GM19372 (cell line): ENCODE measurements around the gene LYPD6.
"Not testable (repeated sequence)": the region's sequence is repeated elsewhere in the genome, so short reads cannot be mapped to it uniquely, and the experiment has no call there.

Experiments
- ATAC-seq: cut with Tn5 transposase; IDR thresholded peaks from one replicate; pipeline ENCODE4 v1.9.1; 2021; ENCODE audit warnings: mild to moderate bottlenecking, low read depth, moderate library complexity; ENCODE audit not compliant: unreplicated experiment

The LYPD6 gene, protein sequence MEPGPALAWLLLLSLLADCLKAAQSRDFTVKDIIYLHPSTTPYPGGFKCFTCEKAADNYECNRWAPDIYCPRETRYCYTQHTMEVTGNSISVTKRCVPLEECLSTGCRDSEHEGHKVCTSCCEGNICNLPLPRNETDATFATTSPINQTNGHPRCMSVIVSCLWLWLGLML

DNA sequence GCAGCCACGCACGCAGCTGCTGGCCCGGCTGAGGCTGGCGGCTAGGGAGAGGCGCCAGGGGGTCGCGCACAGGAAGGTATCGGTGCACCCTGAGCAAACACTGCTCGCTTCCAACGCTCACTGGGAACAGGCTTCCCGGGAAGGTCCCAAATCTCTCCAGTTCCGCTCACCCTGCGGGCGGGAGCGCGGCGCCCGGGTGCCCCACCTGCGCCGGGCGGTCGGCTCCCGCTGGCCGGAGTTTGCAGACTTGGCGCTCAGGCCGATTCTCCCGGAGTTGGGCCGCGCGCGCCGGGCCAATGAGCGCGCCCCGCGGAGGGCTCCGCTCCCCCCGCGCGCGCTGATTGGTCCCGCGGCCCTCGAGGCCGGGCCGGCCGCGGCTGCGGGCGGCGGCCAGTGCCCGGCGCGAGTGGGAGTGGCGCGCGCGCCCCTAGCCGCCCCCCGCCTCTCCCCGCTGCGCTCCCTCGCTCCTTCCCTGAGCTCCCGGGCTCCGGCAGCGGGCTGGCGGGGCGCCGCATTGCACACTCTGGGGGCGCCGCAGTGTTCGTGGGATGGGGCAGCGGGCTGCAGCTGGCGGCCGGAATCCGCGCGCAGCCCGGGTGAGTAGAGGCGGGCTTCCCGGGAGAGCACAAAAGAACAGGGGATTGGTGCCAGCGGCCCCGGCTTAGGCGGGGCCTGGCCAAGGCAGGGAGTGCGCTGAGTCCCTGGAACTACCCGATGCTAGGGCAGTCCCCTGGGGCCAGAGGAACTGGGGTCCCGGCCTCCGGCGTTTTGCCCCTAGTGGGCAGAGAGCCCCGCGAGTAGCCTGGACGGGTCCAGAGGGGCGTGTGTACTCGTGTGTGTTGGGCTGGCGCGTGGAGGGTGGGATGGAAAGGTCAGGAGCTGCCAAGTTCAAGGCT lies at the start of gene LYPD6:
Gene LYPD6, plus strand, starts transcription at position 461 of the 896 bp plus-strand sequence. CDS start 107,122 bp downstream, outside the sequence.
- ATAC-seq: peak; percentile 84

GRCh38 chr2:149281441-149281840 lies 48.9 kb upstream of the LYPD6 start:
- no peak for ATAC-seq

- ATAC-seq: no peak
Measured at GRCh38 chr2:149290662-149291061, 39.7 kb upstream of the LYPD6 start.

DNA sequence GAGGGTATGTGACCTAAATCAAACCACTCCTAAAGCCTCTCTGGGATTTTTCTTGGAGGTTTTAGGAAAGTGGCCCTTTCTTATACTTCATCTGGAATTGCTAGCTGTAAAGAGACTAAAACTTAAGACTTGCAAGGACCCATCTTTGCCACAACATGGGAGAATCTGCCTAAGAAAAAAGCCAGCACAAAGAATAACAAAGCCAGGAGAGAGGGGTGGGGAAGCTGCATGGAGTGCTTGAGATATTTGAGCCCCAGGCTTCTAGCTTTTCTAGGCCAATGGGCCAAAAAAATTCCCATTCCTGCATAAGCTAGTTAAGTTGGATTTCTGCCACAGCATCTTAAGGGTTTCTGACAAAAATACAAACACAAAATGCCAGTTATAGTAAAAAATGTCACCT lies 38.5 kb upstream of the LYPD6 start:
- no peak for ATAC-seq

DNA sequence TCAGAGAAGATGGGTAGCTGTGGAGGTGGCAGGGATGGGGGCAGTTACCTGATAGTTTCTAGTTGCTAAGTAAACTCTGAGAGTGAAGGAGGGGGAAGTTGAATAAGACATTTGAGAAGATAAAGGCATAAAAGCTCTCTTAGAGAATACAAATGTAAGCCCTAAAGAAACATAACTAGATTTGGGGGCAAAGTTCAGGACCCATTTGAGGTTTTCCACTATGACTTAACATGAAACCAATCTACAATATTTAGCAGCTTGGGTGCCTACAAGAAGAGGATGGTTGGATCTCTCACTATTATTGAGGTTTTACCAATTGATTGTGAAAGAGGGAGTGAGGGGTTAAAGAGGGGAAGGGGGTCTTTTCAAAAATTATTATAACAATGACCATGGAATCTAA lies 34.4 kb upstream of the LYPD6 start:
- no peak for ATAC-seq

- no peak for ATAC-seq
Measured at GRCh38 chr2:149307014-149307413, 23.4 kb upstream of the LYPD6 start.

GRCh38 chr2:149310349-149310748 lies 20.0 kb upstream of the LYPD6 start:
- no peak for ATAC-seq

- ATAC-seq: no peak
Measured at GRCh38 chr2:149312039-149312438, 18.3 kb upstream of the LYPD6 start.

- ATAC-seq: peak; percentile 90
Measured at GRCh38 chr2:149313512-149313972, 16.8 kb upstream of the LYPD6 start.

GRCh38 chr2:149314687-149315086 lies 15.7 kb upstream of the LYPD6 start:
- no peak for ATAC-seq

DNA sequence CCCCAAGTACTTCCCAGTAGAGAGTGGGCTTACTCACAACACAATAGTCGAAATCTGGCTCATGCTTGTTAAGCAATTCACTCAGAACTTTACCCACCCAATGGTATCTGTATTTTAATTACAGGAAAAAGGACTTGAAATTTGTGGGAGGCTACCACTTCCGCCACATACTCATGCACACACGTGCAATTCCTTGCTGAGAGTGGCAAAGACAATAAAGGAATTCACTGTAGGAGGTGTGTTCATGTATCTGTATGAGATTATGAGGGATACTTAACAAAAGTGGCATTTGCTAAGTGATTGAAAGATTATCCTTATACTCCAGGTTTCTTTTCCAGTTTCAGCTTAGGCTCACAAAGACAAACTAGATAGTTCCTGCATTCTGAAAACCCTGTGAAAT lies 14.9 kb upstream of the LYPD6 start:
- ATAC-seq: no peak

DNA sequence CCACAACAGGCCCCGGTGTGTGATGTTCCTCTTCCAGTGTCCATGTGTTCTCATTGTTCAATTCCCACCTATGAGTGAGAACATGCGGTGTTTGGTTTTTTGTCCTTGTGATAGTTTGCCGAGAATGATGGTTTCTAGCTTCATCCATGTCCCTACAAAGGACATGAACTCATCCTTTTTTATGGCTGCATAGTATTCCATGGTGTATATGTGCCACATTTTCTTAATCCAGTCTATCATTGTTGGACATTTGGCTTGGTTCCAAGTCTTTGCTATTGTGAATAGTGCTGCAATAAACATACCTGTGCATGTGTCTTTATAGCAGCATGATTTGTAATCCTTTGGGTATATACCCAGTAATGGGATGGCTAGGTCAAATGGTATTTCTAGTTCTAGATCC lies 11.8 kb upstream of the LYPD6 start:
- not testable (repeated sequence) for ATAC-seq

DNA sequence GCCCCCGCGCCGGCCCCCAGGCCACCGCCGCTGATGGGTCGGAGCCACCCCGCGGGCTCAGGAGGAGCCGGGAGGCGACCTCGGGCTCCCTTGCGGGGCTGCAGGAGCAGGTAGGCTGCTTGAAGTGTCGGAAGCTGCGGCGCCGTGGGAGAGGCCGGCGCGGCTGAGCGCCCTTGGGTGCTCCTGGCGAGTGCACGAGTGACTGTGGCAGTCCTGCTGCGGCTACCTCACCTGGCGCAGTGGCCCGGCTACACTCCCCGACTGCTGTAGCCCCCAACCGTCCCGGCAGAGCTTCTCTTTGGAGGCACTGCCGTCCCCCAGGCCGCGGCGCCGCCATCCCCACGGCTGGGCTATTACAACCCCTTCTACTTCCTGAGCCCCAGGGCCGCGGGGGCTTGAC lies 10.0 kb upstream of the LYPD6 start:
- no peak for ATAC-seq

GRCh38 chr2:149329068-149329467 lies 1.3 kb upstream of the LYPD6 start:
- no peak for ATAC-seq

DNA sequence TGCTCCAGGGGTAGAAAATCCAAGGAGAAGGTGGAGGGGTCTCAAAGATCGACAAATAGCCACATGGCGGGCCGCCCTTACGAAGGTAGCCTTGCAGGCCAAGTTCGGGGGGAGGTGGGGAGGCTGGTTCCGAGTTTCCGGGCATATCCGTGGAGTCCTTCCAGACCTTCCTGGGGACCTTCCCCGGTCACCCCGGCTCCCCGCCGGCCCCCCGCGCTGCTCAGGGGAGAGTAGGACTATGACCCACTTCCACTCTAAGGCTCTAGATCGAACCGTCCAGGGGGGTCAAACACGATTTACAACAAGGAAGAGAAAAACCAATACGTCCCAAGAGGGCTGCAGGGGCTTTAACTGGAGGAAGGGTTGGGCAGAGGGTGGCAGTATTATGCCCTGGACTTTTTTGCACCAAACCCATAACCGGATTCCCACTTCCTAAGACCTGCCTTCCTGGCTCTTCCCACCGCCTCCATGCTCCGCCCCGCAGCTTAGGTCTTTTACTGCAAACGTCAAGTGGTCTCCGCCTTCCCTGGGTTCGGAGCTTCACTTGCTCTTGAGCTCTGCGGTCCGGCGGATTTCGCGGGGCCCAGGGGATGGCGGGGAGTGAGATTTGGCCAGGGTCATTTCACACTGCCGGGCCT lies 779 bp upstream of the LYPD6 start:
- no peak for ATAC-seq

GRCh38 chr2:149331023-149331400 lies 625 bp downstream of the LYPD6 start:
- no peak for ATAC-seq

DNA sequence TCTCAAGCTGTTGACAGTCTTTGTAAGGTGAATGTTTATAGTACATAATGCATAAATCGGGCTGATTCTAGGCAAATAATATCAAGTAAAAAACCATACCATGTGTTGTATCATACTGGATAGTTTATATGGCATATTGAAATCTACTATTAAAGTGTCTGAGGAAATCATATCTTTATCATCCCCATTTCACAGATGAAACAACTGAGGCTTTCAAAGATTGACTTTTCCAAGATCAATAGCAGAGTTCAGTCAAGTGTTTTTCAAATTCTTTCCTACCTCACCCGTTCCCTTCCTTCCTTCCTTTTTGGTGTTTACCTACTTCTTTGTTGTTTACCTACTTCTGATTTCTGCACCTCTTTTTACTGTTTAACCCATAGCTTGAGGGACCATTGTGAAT lies 2.0 kb downstream of the LYPD6 start:
- ATAC-seq: no peak

- ATAC-seq: no peak
Measured at GRCh38 chr2:149333636-149334035, 3.2 kb downstream of the LYPD6 start.

DNA sequence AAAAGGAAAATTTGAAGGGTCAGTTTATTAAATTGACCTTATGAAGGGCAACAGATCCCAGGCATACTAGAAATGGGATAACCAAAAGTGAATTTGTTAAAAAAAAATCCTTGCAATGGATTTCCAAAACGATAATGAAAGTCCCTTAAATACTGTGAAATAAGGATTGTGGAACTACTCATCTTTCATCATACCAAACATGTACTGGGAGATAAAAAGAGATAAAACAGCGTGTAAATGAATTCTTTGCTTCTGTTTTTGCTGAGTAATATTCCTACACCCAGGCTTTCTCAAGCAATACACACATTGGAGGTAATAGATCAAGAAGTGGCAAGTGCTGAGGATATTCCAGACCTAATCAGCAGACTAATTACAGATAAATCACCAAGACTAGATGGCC lies 3.8 kb downstream of the LYPD6 start:
- ATAC-seq: no peak

GRCh38 chr2:149339324-149339723 lies 8.9 kb downstream of the LYPD6 start:
- ATAC-seq: no peak

DNA sequence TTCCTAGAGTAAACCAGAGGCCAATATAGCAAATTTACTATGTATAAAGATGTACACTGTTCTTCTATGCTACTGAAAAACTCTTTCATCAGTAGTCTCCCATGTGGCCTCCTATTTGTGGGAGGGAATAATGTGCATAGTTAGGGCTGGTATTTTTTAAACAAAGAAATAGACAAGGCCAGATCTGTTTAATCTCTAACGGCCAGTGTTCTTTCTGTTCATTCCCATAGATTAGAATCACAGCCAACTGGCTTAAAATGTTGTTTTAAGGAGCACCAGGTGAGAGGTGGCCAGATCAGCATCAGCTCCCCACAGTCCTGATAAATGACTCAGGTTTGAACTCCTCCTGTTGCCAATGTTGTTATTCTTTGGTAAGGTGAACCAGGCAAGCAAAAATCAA lies 12.1 kb downstream of the LYPD6 start:
- ATAC-seq: no peak
